GM18498 (cell line): ENCODE measurements around the gene CALD1.
A peak's percentile ranks its signal among the peaks of the same experiment; 100 is the strongest.

ENCODE experiments used
- ATAC-seq: cut with Tn5 transposase; IDR thresholded peaks from one replicate; pipeline ENCODE4 v1.9.1; 2021; ENCODE audit warnings: mild to moderate bottlenecking, moderate library complexity; ENCODE audit not compliant: unreplicated experiment

The CALD1 gene

GRCh38 chr7:134854816-134855215 lies 75.4 kb downstream of the CALD1 start:
- ATAC-seq, result no peak

DNA sequence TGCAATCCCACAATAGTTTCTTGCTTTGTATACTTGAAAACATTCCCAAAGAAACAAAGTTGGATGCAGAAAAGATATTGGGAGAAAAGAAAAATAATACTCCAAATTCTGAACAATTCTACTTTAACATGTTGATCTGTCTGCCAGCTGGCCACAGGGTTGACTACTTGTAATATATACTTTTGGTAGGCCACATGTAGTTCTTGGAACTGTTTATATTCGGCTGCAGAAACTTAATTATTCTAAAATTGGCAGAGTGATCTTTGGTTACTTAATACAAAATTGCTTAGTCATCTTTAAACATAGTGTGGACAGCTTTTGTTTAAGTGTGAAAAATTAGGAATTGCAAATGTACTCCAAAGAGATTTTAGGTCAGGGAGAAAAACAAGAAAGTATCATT lies 76.0 kb downstream of the CALD1 start:
- ATAC-seq, result no peak

- no peak for ATAC-seq
Measured at GRCh38 chr7:134856091-134856490, 76.7 kb downstream of the CALD1 start.

DNA sequence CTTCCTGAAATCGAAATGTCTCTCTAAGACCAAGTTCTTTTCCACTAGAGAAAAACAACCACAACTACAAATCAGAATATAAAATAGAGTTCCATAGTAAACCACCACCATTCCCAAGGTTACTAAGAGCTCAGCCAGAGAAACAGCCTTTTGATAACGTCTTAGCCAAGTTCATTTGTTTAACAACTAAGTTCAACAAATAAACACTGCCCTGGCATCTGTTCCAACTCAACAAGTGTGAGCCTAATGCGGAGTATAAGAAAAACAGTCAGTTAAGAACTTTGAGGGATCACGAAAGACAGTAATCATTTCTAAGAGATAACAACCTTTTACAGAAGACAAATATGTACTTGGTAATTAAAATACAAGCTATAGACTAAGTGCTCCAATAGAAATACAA lies 77.3 kb downstream of the CALD1 start:
- no peak for ATAC-seq

DNA sequence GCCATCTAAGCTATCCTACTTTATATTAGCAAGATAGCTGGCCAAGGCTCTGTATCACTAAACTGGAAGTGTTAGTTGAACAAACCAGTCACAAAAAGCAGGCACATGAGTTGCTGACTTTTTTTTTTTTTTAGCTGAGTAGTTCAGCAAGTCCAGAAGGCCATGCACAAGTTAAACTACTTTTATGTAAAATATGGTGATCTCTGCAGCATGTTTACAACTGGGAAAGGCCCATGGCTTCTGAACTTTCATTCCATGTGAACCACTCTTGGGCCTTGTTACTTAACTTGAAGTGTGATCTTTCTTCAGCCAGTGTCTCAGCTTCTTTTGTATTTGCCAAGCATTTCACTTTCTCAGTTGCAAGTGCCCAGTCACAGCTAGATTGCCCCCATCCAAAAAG lies 78.5 kb downstream of the CALD1 start:
- ATAC-seq, result no peak

- no peak for ATAC-seq
Measured at GRCh38 chr7:134859783-134860182, 80.3 kb downstream of the CALD1 start.

- peak; percentile 79 for ATAC-seq
Measured at GRCh38 chr7:134865001-134865845, 85.8 kb downstream of the CALD1 start.

- no peak for ATAC-seq
Measured at GRCh38 chr7:134866617-134867016, 87.2 kb downstream of the CALD1 start.

- no peak for ATAC-seq
Measured at GRCh38 chr7:134870156-134870555, 90.7 kb downstream of the CALD1 start.

DNA sequence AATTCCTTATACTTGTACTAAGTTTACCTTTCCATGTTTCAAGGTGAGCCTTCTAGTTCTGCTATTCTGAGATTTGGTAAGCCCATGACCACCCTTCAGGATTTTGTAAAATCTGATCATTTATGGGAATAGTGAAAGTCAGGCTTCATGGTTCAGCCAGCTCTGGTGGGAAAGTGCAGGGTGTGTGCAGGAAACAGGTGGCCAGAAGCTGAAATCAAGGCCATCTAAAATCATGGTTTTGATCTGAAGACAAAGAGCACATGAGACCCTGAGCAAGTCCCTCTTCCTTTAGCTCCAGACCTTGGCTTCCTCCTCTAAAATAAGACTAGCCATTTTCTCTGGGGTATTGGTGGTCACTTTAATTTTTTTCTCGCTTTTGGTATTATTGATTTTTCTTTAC lies 91.3 kb downstream of the CALD1 start:
- no peak for ATAC-seq

DNA sequence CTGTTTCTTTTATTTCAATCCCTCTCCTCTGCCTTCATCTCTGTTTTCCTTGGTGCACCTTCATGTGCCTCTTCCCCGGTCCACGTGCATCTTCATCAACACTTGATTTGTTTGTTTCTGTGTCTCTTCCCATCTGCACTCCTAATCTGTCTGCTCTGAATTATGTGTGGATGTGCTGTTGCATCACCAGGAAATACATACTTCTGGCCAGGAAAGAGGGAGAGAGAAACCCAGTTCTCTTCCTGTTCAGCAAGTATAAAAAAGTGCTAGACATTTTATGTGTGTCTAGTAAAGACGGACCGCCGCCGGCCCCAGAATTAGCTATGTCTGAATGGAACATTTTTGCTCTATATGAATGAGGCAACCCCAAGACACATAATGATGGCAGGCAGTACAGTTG lies 93.8 kb downstream of the CALD1 start:
- ATAC-seq, result no peak

DNA sequence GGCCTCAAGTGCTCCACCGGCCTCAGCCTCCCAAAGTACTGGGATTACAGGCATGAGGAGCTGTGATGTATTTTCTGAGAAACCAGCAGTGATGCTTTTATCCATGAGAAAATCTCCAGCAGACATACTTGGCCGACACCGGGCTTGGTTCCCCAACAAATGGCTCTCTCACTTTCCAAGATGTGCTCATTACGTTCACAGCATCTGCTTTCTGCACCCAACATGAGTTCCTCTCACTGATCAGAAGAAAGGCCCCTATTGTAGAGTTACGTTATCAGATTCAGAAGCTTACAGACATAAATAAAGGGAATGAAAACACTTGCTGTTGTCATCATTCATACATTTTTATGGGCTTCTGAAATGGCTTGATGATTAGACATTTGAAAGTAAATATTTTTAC lies 95.0 kb downstream of the CALD1 start:
- no peak for ATAC-seq

DNA sequence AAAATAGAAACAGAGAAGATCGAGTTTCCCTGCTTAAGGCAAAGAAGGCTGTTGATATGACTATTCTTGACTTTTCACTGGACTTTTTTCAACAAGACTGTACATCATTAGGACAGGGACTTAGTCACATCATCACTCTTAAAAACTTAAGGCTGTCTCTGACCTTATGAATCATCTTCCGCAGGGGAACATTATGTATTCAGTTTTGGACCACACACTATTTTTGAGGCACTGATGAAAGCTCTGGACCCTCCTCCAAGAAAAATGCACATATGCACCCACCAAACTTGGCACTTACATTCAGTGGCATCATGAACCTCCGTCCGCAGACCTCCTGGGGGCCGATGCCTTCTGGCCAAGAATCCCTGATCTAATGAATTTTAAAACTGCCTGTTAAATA lies 96.4 kb downstream of the CALD1 start:
- ATAC-seq, result no peak

- no peak for ATAC-seq
Measured at GRCh38 chr7:134878746-134879357, 99.4 kb downstream of the CALD1 start.

GRCh38 chr7:134879815-134880475 lies 100.5 kb downstream of the CALD1 start:
- no peak for ATAC-seq

- ATAC-seq, result no peak
Measured at GRCh38 chr7:134882481-134882880, 103.0 kb downstream of the CALD1 start.

- no peak for ATAC-seq
Measured at GRCh38 chr7:134885967-134886352, 106.5 kb downstream of the CALD1 start.

DNA sequence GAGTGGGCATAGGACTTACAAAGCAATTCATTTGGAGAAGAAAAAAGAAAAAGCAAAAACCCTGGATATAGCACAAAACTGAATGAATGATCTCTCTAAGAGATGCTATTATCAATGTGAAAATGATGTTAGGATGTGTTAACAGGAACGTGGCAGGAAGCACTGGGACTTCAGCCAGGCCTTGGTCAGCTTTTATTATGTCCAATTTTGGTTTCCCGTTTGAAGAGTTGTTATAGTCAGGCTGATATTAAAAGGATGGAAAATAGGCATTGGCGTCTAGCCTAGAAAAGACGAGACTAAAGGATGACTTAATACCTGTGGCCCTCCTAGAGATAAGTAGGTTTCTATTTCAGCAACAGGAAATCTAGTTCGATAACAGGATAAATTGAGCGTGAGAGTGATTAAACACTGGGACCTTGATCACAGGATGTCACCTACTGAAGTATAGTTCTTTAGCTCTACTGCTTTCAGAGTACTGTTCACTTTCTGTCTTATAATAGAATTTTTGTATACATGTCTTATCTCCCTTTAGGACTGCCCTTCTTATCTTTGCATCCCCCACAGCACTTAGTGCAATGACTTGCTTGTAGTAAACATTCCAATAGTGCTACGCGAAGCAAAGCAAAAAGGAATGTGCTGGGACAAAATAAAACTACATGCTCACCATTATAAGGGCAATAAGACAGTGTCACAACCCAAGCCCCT lies 107.1 kb downstream of the CALD1 start:
- ATAC-seq, result no peak

DNA sequence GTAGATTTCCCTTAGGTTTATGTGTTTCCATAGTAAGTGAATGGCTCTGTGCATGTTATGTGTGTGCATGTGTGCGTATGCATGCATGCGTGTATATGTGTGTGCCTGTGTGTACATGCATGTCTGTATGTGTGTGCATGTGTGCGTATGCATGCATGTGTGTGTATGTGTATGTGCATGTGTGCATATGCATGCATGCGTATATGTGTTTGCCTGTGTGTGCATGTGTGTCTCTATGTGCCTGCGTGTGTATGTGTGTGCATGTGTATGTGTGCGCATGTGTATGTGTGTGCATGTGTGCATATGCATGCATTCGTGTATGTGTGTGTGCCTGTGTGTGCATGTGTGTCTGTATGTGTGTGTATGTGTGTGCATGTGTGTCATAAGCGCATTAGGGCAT lies 108.1 kb downstream of the CALD1 start:
- no peak for ATAC-seq

DNA sequence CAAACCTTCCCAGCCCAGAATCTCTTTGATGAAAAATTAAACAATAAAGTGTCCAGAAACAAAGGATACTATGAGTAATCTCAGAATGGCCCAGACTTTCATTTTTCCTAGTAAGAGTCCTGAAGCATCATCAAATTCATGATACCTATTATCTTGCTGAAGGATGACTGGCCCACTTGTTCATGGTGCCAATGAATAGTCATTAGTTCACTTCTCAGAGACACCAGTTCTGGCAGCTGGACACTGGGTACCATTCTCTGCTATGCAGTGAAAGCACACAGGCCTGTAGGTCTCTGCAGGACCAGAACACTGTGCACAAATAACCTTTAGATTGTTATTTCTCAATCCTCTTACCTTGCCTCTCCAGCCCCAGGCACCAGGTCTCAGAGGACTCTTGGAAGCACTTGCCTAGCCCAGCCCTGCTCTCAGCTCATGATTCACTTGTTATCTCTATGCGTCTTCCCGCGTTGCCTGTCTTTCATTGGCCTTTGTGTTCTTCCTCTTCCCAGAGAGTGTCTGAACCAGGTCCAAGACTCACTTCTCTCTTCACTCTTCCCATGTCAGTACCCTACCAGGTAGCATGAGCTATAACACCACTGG lies 108.8 kb downstream of the CALD1 start:
- no peak for ATAC-seq
